Measurements from ENCODE around the gene DIP2C.
"Not testable (repeated sequence)": the region's sequence is repeated elsewhere in the genome, so short reads cannot be mapped to it uniquely, and the experiment has no call there.

DIP2C gene

GRCh38 chr10:482051-482501 lies 207.4 kb downstream of the DIP2C start:
- no peak for DNase-seq (ENCODE audit: low read depth in 2 of 2)

- no peak for DNase-seq (ENCODE audit: low read depth in 2 of 2)
Measured at GRCh38 chr10:481628-482027, 207.8 kb downstream of the DIP2C start.

DNA sequence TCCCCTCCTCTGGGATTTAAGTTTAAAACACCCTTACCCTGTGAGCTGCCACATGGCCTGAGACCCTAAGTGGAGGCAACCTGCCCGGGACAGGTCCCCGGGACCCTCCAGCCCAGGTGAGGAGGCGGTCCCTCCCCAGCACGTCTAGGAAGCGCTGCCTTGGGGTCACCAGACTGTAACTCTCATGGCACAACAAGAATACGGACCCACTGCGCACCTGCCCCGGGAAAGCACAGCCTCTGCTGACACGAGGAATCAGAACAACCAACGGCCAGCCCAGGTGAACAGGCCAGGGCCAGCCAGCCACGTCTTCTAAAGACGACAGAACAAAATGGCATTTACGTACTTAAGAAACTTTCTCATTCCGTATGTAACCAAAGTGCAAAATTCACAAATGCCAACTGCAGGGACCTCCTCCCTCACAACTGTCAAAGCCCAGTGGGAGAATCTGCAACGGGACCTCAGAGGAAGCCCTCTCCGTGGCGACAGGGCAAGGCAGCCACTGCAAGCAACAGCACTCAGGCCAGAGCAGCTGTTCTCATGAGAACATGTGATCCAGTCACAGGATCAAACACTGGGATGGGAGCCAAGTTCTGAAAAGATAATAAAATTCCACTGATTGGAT lies 208.4 kb downstream of the DIP2C start:
- no peak for DNase-seq (ENCODE audit: low read depth in 2 of 2)

DNA sequence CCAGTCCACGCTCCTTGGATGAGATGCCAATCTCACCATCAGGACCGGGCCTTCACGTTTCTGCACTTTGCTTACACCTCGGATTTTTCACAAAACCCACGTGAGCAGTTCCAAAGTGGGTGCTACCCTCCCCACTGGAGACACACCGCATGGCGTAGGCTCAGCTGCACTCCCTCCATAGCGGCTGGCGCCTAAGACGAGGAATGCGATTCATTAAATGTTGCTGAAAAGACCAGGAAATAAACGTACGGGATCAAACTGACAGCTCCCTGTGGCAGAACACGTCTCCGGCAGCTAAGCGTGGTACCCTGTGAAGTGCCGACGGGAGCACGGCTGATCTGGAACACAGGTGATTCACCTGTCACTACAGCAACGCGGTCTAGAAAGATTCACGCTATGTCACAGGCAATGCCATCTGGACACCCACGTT lies 209.0 kb downstream of the DIP2C start:
- no peak for DNase-seq (ENCODE audit: low read depth in 2 of 2)

DNA sequence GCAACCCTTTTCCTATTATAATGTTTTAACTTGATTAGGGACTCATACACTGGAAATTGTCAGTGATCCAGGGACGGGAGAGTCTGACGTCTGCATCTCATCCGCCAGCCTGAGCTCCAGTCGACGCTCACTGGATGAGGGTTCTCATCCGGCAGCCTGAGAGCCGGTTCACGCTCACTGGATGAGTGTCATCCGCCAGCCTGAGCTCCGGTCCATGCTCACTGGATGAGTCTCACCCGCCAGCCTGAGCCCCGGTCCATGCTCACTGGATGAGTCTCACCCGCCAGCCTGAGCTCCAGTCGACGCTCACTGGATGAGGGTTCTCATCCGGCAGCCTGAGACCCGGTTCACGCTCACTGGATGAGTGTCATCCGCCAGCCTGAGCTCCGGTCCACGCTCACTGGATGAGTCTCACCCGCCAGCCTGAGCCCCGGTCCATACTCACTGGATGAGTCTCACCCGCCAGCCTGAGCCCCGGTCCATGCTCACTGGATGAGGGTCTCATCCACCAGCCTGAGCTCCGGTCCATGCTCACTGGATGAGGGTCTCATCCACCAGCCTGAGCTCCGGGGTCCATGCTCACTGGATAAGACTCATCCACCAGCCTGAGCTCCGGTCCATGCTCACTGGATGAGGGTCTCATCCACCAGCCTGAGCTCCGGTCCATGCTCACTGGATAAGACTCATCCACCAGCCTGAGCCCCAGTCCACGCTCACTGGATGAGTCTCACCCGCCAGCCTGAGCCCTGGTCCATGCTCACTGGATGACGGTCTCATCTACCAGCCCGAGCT lies 209.6 kb downstream of the DIP2C start:
- DNase-seq (ENCODE audit: low read depth in 2 of 2), result not testable (repeated sequence)

- DNase-seq (ENCODE audit: low read depth in 2 of 2), result no peak
Measured at GRCh38 chr10:478471-479245, 210.8 kb downstream of the DIP2C start.

DNA sequence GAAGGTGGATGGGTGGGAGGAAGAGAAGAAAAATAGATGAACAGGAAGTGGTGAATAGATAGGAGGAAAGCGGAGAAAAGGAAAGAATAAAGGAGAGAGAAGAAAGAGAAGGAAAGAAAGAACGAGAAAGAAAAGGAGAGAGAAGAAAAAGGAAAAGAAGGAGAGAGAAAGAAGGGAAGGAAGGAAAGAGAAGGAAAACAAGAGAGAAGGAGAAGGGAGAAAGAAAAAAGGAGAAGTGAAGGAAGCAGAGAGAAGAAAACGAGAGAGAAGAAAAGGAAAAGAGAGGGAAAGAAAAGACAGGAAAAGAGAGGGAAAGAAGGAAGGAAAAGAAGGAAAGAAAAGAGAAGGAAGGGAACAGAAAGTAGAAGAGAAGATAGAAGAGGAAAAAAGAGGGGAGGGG lies 211.8 kb downstream of the DIP2C start:
- no peak for DNase-seq (ENCODE audit: low read depth in 2 of 2)

GRCh38 chr10:476455-476780 lies 213.1 kb downstream of the DIP2C start:
- DNase-seq (ENCODE audit: low read depth in 2 of 2), result no peak

GRCh38 chr10:475709-476454 lies 213.6 kb downstream of the DIP2C start:
- no peak for DNase-seq (ENCODE audit: low read depth in 2 of 2)

- DNase-seq (ENCODE audit: low read depth in 2 of 2), result no peak
Measured at GRCh38 chr10:474946-475345, 214.5 kb downstream of the DIP2C start.

DNA sequence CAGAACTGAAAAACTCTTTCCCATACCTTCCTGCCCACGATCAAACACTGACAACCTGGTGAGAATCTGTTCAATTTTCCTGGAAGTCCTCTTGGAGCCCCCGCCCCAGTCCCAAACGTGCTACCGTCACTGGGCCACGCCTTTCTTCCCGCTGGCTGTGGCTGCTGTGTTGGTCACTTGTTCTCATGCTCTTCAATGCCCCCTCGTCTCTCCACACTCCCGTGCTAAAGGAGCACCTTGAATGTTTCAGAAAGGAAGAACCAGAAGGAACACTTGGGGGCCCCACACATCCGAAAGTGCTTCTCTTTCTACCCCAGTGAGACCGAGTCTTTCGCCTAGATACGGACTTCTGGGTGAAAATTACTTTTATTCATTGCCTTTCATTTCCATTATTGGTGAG lies 215.1 kb downstream of the DIP2C start:
- no peak for DNase-seq (ENCODE audit: low read depth in 2 of 2)

- no peak for DNase-seq (ENCODE audit: low read depth in 2 of 2)
Measured at GRCh38 chr10:472241-472910, 217.1 kb downstream of the DIP2C start.

DNA sequence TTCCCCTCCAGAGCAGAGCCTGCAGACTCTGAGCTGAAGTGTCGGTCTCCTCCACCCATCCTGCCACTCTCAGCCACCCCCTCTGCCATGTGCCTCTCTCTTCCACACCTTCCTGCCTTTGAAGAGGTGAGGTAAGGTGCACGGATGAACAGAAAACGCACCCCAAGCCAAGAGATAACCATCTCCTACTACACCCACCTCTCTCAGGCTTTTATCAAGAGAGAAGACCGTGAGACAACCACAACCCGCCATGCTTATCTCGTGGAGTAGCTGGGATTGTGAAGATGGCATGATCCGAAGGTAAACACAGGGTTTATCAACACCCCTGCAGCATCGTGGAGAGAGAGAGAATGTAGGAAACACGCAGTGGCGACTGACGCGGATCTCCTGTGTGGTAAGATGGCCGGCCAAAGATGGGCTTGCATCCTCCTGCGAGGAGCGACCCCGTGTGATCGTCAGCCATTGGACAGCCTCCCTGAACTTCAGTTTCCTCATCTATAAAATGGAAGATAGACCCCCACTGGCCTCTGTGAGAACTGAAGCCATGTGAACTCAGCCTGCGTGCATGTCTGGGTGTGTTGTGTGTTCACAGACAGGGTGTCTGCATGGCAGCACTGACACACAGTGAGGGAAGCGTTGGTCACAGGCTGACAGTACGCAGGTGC lies 219.0 kb downstream of the DIP2C start:
- DNase-seq (ENCODE audit: low read depth in 2 of 2), result no peak

DNA sequence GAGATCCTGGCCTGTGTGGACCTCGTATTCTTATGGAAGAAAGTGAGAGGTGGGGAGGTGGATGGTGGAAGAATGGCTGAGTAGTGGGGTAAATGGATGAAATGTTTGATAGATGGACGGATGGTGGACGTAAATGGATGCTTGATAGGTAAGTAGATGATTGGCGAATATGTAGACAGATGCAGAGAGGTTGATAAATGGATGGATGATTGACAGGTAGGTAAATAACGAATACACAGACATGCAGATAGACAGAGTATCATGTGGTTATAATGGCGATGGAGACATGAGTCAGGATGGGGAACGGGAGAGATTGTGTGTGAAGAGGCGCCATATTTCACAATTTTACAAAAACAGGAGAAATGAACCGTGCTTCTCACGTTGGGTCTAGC lies 219.5 kb downstream of the DIP2C start:
- no peak for DNase-seq (ENCODE audit: low read depth in 2 of 2)

DNA sequence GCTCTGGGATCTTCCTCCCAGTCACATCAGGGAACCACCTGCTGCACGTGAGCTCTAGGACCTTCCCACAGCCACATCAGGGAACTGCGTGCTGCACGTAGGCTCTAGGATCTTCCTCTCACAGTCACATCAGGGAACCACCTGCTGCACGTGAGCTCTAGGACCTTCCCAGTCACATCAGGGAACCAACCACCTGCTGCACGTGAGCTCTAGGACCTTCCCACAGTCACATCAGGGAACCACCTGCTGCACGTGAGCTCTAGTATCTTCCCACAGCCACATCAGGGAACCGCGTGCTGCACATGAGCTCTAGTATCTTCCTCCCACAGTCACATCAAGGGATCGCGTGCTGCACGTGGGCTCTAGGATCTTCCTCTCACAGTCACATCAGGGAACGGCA lies 229.7 kb downstream of the DIP2C start:
- DNase-seq (ENCODE audit: low read depth in 2 of 2), result no peak

DNA sequence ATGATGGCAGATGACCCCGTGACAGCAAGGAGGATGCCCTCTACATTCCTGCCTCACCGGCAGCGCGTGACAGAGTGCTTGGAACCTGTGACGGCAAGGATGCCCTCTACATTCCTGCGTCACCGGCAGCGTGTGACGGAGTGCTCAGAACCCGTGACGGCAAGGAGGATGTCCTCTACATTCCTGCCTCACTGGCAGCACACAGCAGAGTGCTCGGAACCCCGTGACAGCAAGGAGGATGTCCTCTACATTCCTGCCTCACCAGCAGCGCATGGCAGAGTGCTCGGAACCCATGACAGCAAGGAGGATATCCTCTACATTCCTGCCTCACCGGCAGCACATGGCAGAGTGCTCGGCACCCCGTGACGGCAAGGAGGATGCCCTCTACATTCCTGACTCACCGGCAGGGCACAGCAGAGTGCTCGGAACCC lies 231.0 kb downstream of the DIP2C start:
- DNase-seq (ENCODE audit: low read depth in 2 of 2), result no peak

DNA sequence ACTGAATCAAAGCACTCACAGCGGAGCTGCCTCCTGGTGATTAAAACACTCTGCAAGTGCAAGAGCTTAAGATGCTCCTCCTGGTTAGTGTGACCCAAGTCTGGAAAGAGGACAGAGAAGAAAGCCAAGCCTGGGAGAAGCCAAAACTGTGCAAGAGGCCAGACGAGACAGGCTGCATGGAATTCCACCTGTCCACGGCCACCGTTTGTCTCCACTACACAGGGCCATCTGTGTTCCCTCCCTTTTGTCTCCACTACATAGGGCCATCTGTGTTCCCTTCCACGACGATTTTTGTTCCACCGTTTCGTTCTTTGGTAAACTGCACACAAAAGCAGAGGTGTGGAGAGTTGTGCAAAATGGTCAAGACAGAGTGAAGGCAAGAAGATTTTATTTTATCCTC lies 233.0 kb downstream of the DIP2C start:
- DNase-seq (ENCODE audit: low read depth in 2 of 2), result no peak

DNA sequence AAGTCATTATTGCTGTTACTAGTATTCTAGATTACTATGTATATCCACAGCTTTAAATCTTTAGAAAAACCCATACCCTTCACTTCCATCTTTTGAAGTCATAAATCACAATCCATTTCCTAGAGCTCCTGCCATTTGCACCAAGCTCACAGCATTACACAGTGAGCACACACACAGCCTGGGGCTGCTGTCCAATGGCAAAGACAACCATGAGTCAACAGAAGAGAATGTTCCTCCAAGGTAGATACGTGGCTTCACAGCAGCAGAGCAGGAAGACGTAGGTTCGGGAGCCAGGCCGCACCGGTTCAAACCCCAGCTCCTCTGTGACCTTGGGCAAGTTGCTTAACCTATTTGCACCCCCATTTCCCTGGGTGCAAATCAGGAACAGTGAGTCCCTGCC lies 234.6 kb downstream of the DIP2C start:
- DNase-seq (ENCODE audit: low read depth in 2 of 2), result peak; percentile 85 to 86

- no peak for DNase-seq (ENCODE audit: low read depth in 2 of 2)
Measured at GRCh38 chr10:453647-454046, 235.8 kb downstream of the DIP2C start.

DNA sequence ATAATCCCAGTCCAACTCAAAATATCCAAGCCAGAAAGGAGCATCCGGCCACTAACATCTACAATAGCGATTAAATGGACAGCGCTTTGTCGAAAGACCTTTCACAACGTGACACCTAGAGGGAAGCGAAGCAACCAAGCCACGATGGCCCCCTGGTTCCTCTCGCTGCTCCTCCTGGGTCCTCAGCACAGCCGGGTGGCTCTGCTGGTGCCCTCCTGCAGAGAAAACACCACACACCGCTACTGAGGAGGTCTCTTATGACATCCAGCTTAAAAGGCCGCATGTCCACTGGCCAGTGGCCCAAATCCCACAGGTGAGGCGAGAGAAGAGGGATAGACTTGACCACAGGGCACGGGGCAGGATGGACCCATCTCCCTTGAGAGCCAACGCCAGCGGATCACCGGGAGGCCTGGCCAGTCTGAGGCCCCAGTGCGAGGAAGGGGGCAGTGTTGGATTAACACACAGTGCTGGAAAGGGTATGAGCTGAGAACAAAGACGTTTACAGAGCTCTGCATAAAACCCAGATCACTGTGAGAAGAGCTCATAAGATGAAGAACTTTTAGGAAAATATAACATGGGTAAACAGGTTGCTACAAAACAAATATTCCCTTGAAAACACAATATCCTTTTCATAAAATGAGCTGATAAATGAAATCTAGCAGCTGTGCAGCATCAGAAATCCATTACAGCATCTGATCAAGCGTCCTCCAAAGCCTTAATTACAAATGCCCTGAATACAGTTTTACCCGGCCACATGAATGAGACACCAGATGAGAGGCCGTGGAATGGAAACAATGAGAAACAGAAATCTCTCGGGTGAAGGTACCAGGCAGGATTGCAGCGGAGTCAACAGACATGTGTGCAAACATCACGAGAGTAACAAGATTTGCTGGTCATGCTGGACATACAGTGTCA lies 236.7 kb downstream of the DIP2C start:
- DNase-seq (ENCODE audit: low read depth in 2 of 2), result peak in 1 of 2 experiments; percentile 4

Measured in fibroblast of skin of left quadriceps (primary cell).